Esophagus muscularis mucosa (tissue), 4 donors: ENCODE measurements around the gene OLA1. TPM values are rescaled to one million over a fixed set of nuclear protein-coding genes. Genes with fewer than 3 reads are reported as not detected.

ENCODE experiments used
- DNase-seq: peaks from one replicate; pipeline ENCODE4 v3.0.0-alpha.2; 2017; ENCODE audit errors: extremely low spot score
- H3K27ac ChIP-seq, 4 donors: fragments of 200-600 bp; sonication (generic); replicated peaks in 1 of 4; 1 replicate in 3 of 4; 2 replicates in 1 of 4; pipeline ENCODE4 v1.5.1; 2016 to 2019; ENCODE audit warnings: mild to moderate bottlenecking in 1 of 4
- H3K27me3 ChIP-seq, 4 donors: fragments of 200-600 bp; sonication (generic); one replicate each; pipeline versions ENCODE4 v1.5.1 to v1.6.0; 2016 to 2019
- H3K36me3 ChIP-seq, 4 donors: fragments of 200-600 bp; sonication (generic); one replicate each; pipeline ENCODE4 v1.5.1; 2016 to 2019
- H3K4me1 ChIP-seq, 4 donors: fragments of 200-600 bp; sonication (generic); one replicate each; pipeline ENCODE4 v1.5.1; 2016 to 2019
- H3K4me3 ChIP-seq, 4 donors: fragments of 200-600 bp; sonication (generic); 1 replicate in 2 of 4; 2 replicates in 2 of 4; pipeline ENCODE4 v1.5.1; 2016 to 2019; ENCODE audit warnings: mild to moderate bottlenecking in 4 of 4, moderate library complexity in 1 of 4
- H3K9me3 ChIP-seq, 4 donors: fragments of 200-600 bp; sonication (generic); 1 replicate in 3 of 4; 2 replicates in 1 of 4; pipeline ENCODE4 v1.5.1; 2016 to 2019
- EP300 ChIP-seq: sonication (generic); formaldehyde crosslinking; IDR thresholded peaks from one replicate; pipeline ENCODE4 v1.6.1; 2017; ENCODE audit warnings: antibody characterized with exemption
- POLR2A ChIP-seq: fragments of 450-650 bp; IDR thresholded peaks from one replicate; pipeline ENCODE4 v1.6.1; 2017; ENCODE audit warnings: antibody characterized with exemption, moderate library complexity, mild to moderate bottlenecking, low read depth
- POLR2AphosphoS5 ChIP-seq, 2 donors: sonication (generic); formaldehyde crosslinking; IDR thresholded peaks; one replicate each; pipeline ENCODE4 v1.6.1; 2017; ENCODE audit warnings: antibody characterized with exemption in 2 of 2
- WGBS: methylation state at CpG from one replicate; pipeline ENCODE4 v1.1.5; 2018; 5-methylcytosine and 5-hydroxymethylcytosine counted together
- intact Hi-C: fragments of 100-400 bp; cut with DNase I; formaldehyde crosslinking; loops from one replicate; pipeline ENCODE4 v1.15.1; 2023
- total RNA-seq, 4 donors: library from RNA; depleted of rRNA; stranded (reverse); fragments of >200 nt; gene quantifications; one replicate each; pipeline versions ENCODE4 v1.1.0 to v1.2.1, GENCODE V29; 2016
- TF ChIP-seq, protein P1 (sequence below), 3 experiments: fragments of 200-600 bp in 2 of 3; fragments of 450-650 bp in 1 of 3; sonication (generic) in 2 of 3; IDR thresholded peaks; one replicate each; pipeline ENCODE4 v1.5.1; 2017 to 2019; ENCODE audit warnings: antibody characterized with exemption in 3 of 3, mild to moderate bottlenecking in 2 of 3, moderate library complexity in 1 of 3

OLA1 gene
- total RNA-seq, 4 donors from 2014 or later, result 54.2 to 62.7 (median 60.1) TPM

DNA sequence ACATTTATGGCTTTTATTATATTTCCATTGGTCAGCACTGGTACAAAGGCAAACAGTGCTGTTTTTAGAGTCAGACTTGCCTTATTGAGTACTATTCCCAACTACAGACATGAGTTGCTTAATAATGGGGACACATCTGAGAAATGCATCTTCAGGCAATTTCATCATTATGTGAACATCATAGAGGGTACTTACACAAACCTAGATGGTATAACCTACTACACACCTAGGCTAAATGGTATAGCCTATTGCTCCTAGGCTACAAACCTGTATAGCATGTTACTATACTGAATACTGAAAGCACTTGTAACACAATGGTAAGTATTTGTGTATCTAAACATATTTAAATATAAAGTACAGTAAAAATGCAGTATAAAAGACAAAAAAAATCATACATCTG is 36.4 kb downstream of the OLA1 start:
- Histone ChIP-seq H3K4me1 (no peaks in the 10 kb centered on the region), H3K9me3 (no peaks in the 10 kb centered on the region), H3K27ac (no peak overlapping the region), H3K4me3 (no peak overlapping the region), H3K27me3 (no peaks in the 10 kb centered on the region), H3K36me3 (no peaks in the 10 kb centered on the region)
- DNase-seq, result no peak
- TF ChIP-seq, protein P1, sequence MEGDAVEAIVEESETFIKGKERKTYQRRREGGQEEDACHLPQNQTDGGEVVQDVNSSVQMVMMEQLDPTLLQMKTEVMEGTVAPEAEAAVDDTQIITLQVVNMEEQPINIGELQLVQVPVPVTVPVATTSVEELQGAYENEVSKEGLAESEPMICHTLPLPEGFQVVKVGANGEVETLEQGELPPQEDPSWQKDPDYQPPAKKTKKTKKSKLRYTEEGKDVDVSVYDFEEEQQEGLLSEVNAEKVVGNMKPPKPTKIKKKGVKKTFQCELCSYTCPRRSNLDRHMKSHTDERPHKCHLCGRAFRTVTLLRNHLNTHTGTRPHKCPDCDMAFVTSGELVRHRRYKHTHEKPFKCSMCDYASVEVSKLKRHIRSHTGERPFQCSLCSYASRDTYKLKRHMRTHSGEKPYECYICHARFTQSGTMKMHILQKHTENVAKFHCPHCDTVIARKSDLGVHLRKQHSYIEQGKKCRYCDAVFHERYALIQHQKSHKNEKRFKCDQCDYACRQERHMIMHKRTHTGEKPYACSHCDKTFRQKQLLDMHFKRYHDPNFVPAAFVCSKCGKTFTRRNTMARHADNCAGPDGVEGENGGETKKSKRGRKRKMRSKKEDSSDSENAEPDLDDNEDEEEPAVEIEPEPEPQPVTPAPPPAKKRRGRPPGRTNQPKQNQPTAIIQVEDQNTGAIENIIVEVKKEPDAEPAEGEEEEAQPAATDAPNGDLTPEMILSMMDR (IDR thresholded peaks at IDR 0.05), result no peak
- TF ChIP-seq EP300 (no peak), POLR2A (no peak), POLR2AphosphoS5 (IDR thresholded peaks at IDR 0.05) (no peak)
- intact Hi-C loops, result no loop called here

DNA sequence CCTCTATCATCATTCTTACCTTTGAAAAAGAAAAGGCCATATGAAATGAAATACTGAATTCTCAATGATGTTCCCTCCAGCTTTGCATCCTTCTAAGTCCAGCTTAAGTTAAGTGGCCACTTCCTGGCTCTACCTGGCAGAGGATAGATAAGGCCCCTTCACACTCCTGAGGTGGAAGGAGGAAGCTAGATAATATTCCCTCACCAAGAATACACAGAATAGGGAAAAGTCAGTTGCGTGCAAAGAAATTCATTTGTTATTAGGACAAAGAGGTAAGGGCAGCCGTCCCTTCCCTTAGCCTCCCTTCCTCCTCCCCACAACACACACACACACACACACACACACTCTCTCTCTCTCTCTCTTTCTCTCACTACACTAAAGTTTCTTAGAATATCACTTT is 37.5 kb downstream of the OLA1 start:
- intact Hi-C loops, result no loop called here

DNA sequence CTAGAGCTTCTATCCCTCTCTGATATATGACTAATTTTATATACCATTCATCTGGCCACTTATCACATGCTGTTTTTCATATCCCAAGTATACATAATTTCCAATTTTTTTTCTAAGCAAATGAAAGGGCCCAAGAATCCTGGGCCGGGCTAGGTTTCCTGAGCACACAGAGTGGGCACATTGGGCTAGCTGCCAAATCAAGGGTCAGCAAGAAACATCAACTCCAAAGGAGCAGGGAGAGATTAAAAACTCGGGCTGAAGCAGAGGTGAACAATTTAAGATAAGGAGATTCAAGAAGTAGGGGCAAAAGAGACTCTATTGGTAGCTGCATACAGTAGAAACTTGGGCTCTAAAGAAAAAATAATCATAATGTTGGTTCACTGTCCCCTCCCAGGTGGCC is 39.0 kb downstream of the OLA1 start:
- Histone ChIP-seq H3K4me1 (no peaks in the 10 kb centered on the region), H3K27me3 (no peaks in the 10 kb centered on the region), H3K9me3 (no peaks in the 10 kb centered on the region), H3K4me3 (no peak overlapping the region), H3K36me3 (no peaks in the 10 kb centered on the region), H3K27ac (no peak overlapping the region)
- TF ChIP-seq, protein P1 (IDR thresholded peaks at IDR 0.05), result no peak
- TF ChIP-seq POLR2A (no peak), POLR2AphosphoS5 (IDR thresholded peaks at IDR 0.05) (no peak), EP300 (no peak)
- DNase-seq, result no peak
- 91% methylated on average over 2 of the region's 2 CpGs for WGBS
- intact Hi-C loops, result no loop called here

More for the DNA sequence above, 37.5 kb downstream of the OLA1 start:
- TF ChIP-seq, protein P1 (IDR thresholded peaks at IDR 0.05), result no peak
- no peaks in the 10 kb centered on the region for H3K4me1 ChIP-seq
- DNase-seq, result no peak
- no peaks in the 10 kb centered on the region for H3K36me3 ChIP-seq
- WGBS, result 89% methylated on average over 2 of the region's 2 CpGs
- no peaks in the 10 kb centered on the region for H3K27me3 ChIP-seq
- H3K27ac ChIP-seq, result no peak overlapping the region
- H3K4me3 ChIP-seq, result no peak overlapping the region
- H3K9me3 ChIP-seq, result no peaks in the 10 kb centered on the region

DNA sequence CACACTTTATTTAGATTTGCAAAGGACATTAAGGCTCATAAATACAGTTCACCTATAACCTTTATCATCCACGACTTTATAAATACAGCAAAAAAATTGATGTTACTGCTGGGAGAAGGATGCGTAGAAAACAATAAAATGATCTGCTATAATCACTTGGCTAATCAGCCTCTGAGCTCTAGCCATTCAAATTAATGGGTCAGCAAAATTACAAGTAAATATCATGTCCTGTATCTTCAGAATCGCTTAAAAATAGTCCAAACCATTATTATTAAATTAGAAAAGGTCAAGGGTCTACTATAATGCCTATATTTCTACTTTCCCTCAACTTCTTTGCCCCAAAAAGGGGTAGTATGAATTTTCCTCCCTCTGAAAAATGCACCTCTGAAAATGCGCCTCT is 40.3 kb downstream of the OLA1 start:
- DNase-seq, result no peak
- intact Hi-C loops, result no loop called here
- Histone ChIP-seq H3K4me1 (no peaks in the 10 kb centered on the region), H3K36me3 (no peaks in the 10 kb centered on the region), H3K27me3 (no peaks in the 10 kb centered on the region), H3K4me3 (no peak overlapping the region), H3K9me3 (no peaks in the 10 kb centered on the region), H3K27ac (no peak overlapping the region)
- TF ChIP-seq POLR2A (no peak), POLR2AphosphoS5 (IDR thresholded peaks at IDR 0.05) (no peak), EP300 (no peak)
- TF ChIP-seq, protein P1 (IDR thresholded peaks at IDR 0.05), result no peak
- 69% methylated on average over 4 of the region's 4 CpGs for WGBS

DNA sequence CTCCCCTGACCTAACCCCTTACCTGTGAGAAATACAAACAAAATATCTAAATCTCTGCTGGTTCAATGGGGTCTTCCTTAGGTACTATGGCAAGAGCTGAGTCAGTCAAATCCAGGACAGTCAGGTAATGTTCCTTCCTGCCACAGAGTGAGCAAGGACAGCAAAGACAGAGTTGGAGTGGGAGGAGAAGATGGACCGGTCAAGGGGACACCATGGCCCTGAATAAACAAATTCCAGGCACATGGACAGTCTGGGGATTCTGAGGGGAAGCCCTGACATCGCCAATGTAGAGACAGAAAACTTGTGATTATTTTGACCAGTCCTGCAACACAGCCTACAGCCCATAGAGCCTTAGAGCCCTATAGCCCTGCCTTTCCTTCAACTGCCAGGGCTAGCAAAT is 42.8 kb downstream of the OLA1 start:
- H3K27ac ChIP-seq, result no peak overlapping the region
- no peak for DNase-seq
- 100% methylated on average over 2 of the region's 2 CpGs for WGBS
- no peaks in the 10 kb centered on the region for H3K9me3 ChIP-seq
- H3K36me3 ChIP-seq, result no peaks in the 10 kb centered on the region
- H3K4me3 ChIP-seq, result no peak overlapping the region
- no peaks in the 10 kb centered on the region for H3K4me1 ChIP-seq
- H3K27me3 ChIP-seq, result no peaks in the 10 kb centered on the region
- intact Hi-C loops, result no loop called here
- TF ChIP-seq POLR2AphosphoS5 (IDR thresholded peaks at IDR 0.05) (no peak), POLR2A (no peak), EP300 (no peak)
- TF ChIP-seq, protein P1 (IDR thresholded peaks at IDR 0.05), result no peak
